Neural progenitor cell (in vitro differentiated cells): Measurements from ENCODE around the gene COL21A1. TPM values are rescaled to one million over a fixed set of nuclear protein-coding genes. Genes with fewer than 3 reads are reported as not detected.

Experiments
- DNase-seq: peaks from one replicate; pipeline ENCODE4 v3.0.0-alpha.2; 2016; ENCODE audit warnings: low spot score
- H2AFZ ChIP-seq: fragments of 200-600 bp; sonication (generic); replicated peaks from 2 replicates; pipeline ENCODE4 v1.6.1; 2016; ENCODE audit warnings: antibody characterized with exemption
- H3F3A ChIP-seq: fragments of 200-600 bp; sonication (generic); 2 replicates; pipeline ENCODE4 v1.6.1; 2016; ENCODE audit warnings: antibody characterized with exemption, low read depth
- H3K27ac ChIP-seq: fragments of 200-600 bp; sonication (generic); 2 replicates; pipeline ENCODE4 v1.5.1; 2016; ENCODE audit warnings: mild to moderate bottlenecking
- H3K27me3 ChIP-seq: fragments of 200-600 bp; sonication (generic); 2 replicates; pipeline ENCODE4 v1.6.1; 2016; ENCODE audit warnings: mild to moderate bottlenecking, moderate library complexity
- H3K36me3 ChIP-seq: fragments of 200-600 bp; sonication (generic); 2 replicates; pipeline ENCODE4 v1.5.1; 2016
- H3K4me1 ChIP-seq: fragments of 200-600 bp; sonication (generic); 2 replicates; pipeline ENCODE4 v1.6.1; 2016; ENCODE audit warnings: mixed run types
- H3K4me2 ChIP-seq: fragments of 200-600 bp; sonication (generic); 2 replicates; pipeline ENCODE4 v1.6.1; 2016
- H3K4me3 ChIP-seq: fragments of 200-600 bp; sonication (generic); 2 replicates; pipeline ENCODE4 v1.5.1; 2016
- H3K79me2 ChIP-seq: fragments of 200-600 bp; sonication (generic); 2 replicates; pipeline ENCODE4 v1.6.1; 2016; ENCODE audit warnings: low read depth
- H3K9ac ChIP-seq: fragments of 200-600 bp; sonication (generic); 2 replicates; pipeline ENCODE4 v1.6.1; 2016
- H3K9me3 ChIP-seq: fragments of 200-600 bp; sonication (generic); 2 replicates; pipeline ENCODE4 v1.5.1; 2016; ENCODE audit warnings: low read depth
- H4K20me1 ChIP-seq: fragments of 200-600 bp; sonication (generic); 2 replicates; pipeline ENCODE4 v1.6.1; 2016; ENCODE audit warnings: low read depth
- H3K27ac Mint-ChIP-seq: 3 replicates; pipeline ENCODE4 v1.8.0; 2021; ENCODE audit warnings: mixed read lengths
- H3K27me3 Mint-ChIP-seq: 2 replicates; pipeline ENCODE4 v1.8.0; 2022; ENCODE audit warnings: low read depth, mild to moderate bottlenecking, inconsistent platforms, moderate library complexity, mixed read lengths; ENCODE audit not compliant: insufficient read depth
- H3K36me3 Mint-ChIP-seq: 3 replicates; pipeline ENCODE4 v1.8.0; 2021; ENCODE audit warnings: mixed read lengths
- H3K4me1 Mint-ChIP-seq: 3 replicates; pipeline ENCODE4 v1.8.0; 2021; ENCODE audit warnings: mixed read lengths
- H3K4me3 Mint-ChIP-seq: 3 replicates; pipeline ENCODE4 v1.8.0; 2021; ENCODE audit warnings: mild to moderate bottlenecking, moderate library complexity, mixed read lengths
- H3K9me3 Mint-ChIP-seq: 3 replicates; pipeline ENCODE4 v1.8.0; 2020; ENCODE audit warnings: mixed read lengths
- EZH2 ChIP-seq: fragments of 200-600 bp; sonication (generic); IDR thresholded peaks from 2 replicates; pipeline ENCODE4 v1.6.1; 2017; ENCODE audit warnings: antibody characterized with exemption, mild to moderate bottlenecking, moderate library complexity
- EZH2phosphoT487 ChIP-seq: fragments of 200-600 bp; sonication (generic); IDR thresholded peaks from 2 replicates; pipeline ENCODE4 v1.6.1; 2017; ENCODE audit warnings: antibody characterized with exemption
- total RNA-seq: library from RNA; depleted of rRNA; stranded (reverse); fragments of >200 nt; gene quantifications from 2 replicates; pipeline ENCODE4 v1.2.3, GENCODE V29; 2015; ENCODE audit warnings: low replicate concordance
- TF ChIP-seq, protein P1 (sequence below): fragments of 200-600 bp; sonication (generic); IDR thresholded peaks from 2 replicates; pipeline ENCODE4 v1.5.1; 2017; ENCODE audit warnings: antibody characterized with exemption, mild to moderate bottlenecking

The COL21A1 gene
- total RNA-seq, 1 donor from 2014 or later = 0.95 TPM

GRCh38 chr6:56023829-56024228 lies 223.6 kb downstream of the COL21A1 start:
- no peak overlapping the region for H3K4me3 ChIP-seq
- H3K27ac Mint-ChIP-seq = peak overlapping the region; percentile 58
- no peak for TF ChIP-seq EZH2
- TF ChIP-seq EZH2phosphoT487 = no peak
- TF ChIP-seq, protein P1, sequence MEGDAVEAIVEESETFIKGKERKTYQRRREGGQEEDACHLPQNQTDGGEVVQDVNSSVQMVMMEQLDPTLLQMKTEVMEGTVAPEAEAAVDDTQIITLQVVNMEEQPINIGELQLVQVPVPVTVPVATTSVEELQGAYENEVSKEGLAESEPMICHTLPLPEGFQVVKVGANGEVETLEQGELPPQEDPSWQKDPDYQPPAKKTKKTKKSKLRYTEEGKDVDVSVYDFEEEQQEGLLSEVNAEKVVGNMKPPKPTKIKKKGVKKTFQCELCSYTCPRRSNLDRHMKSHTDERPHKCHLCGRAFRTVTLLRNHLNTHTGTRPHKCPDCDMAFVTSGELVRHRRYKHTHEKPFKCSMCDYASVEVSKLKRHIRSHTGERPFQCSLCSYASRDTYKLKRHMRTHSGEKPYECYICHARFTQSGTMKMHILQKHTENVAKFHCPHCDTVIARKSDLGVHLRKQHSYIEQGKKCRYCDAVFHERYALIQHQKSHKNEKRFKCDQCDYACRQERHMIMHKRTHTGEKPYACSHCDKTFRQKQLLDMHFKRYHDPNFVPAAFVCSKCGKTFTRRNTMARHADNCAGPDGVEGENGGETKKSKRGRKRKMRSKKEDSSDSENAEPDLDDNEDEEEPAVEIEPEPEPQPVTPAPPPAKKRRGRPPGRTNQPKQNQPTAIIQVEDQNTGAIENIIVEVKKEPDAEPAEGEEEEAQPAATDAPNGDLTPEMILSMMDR = no peak
- peaks cover 3% of the 10 kb centered on the region for H3K4me1 ChIP-seq
- H3K27me3 Mint-ChIP-seq = no peaks in the 10 kb centered on the region
- H3K79me2 ChIP-seq = no peaks in the 10 kb centered on the region
- H3K9me3 Mint-ChIP-seq = no peaks in the 10 kb centered on the region
- no peaks in the 10 kb centered on the region for H3F3A ChIP-seq
- no peaks in the 10 kb centered on the region for H3K27me3 ChIP-seq
- H3K4me3 Mint-ChIP-seq = no peak overlapping the region
- H3K27ac ChIP-seq = no peak overlapping the region
- no peaks in the 10 kb centered on the region for H4K20me1 ChIP-seq
- H3K36me3 Mint-ChIP-seq = no peaks in the 10 kb centered on the region
- H3K4me1 Mint-ChIP-seq = no peaks in the 10 kb centered on the region
- H3K9me3 ChIP-seq = no peaks in the 10 kb centered on the region
- peak overlapping the region; percentile 28 for H2AFZ ChIP-seq
- no peaks in the 10 kb centered on the region for H3K36me3 ChIP-seq
- H3K4me2 ChIP-seq = no peak overlapping the region
- no peak overlapping the region for H3K9ac ChIP-seq
- peak; percentile 21 for DNase-seq

- no peak overlapping the region for H3K27ac Mint-ChIP-seq
- Histone ChIP-seq H3K27ac (no peak overlapping the region), H4K20me1 (no peaks in the 10 kb centered on the region), H3K27me3 (no peaks in the 10 kb centered on the region), H3K4me2 (no peak overlapping the region), H2AFZ (no peak overlapping the region), H3F3A (no peaks in the 10 kb centered on the region), H3K36me3 (no peaks in the 10 kb centered on the region), H3K79me2 (no peaks in the 10 kb centered on the region), H3K9ac (no peak overlapping the region), H3K4me1 (peaks cover 3% of the 10 kb centered on the region), H3K9me3 (no peaks in the 10 kb centered on the region), H3K4me3 (no peak overlapping the region)
- H3K36me3 Mint-ChIP-seq = no peaks in the 10 kb centered on the region
- no peak for TF ChIP-seq EZH2
- TF ChIP-seq EZH2phosphoT487 = no peak
- no peak for DNase-seq
- H3K4me1 Mint-ChIP-seq = no peaks in the 10 kb centered on the region
- no peak overlapping the region for H3K4me3 Mint-ChIP-seq
- H3K9me3 Mint-ChIP-seq = no peaks in the 10 kb centered on the region
- H3K27me3 Mint-ChIP-seq = no peaks in the 10 kb centered on the region
Observed at GRCh38 chr6:56022678-56023077, 224.7 kb downstream of the COL21A1 start.

DNA sequence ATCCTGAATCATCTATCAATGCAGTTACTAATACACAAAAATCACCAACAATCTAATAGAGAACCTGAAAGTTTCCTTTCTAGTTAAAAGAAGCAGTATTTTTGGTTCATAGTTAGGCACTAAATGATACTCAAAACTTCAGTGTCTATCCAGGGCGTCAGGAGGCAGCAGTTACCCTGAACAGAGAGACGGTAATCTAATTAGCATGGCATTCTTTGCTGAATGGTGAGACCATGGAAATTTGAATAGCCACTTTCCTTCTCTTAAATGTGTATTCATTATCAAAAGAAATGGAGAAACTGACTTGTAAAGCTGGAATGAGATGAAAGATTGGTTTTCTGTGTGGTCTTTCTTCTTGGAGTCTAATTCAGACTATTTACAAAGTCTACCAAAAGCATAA lies 225.4 kb downstream of the COL21A1 start:
- Histone ChIP-seq H3K4me2 (no peak overlapping the region), H3K36me3 (no peaks in the 10 kb centered on the region), H3K9ac (no peak overlapping the region), H3K27me3 (no peaks in the 10 kb centered on the region), H3F3A (no peaks in the 10 kb centered on the region), H2AFZ (no peak overlapping the region), H3K27ac (no peak overlapping the region), H3K9me3 (no peaks in the 10 kb centered on the region), H3K79me2 (no peaks in the 10 kb centered on the region), H4K20me1 (no peaks in the 10 kb centered on the region), H3K4me1 (peaks cover 3% of the 10 kb centered on the region), H3K4me3 (no peak overlapping the region)
- H3K36me3 Mint-ChIP-seq = no peaks in the 10 kb centered on the region
- H3K9me3 Mint-ChIP-seq = no peaks in the 10 kb centered on the region
- H3K4me1 Mint-ChIP-seq = no peaks in the 10 kb centered on the region
- TF ChIP-seq EZH2 (no peak), EZH2phosphoT487 (no peak)
- TF ChIP-seq, protein P1 = peak; percentile 50
- peak; percentile 53 for DNase-seq
- H3K27ac Mint-ChIP-seq = no peak overlapping the region
- H3K27me3 Mint-ChIP-seq = no peaks in the 10 kb centered on the region
- H3K4me3 Mint-ChIP-seq = no peak overlapping the region

- Histone ChIP-seq H3F3A (no peaks in the 10 kb centered on the region), H4K20me1 (no peaks in the 10 kb centered on the region), H3K9ac (no peak overlapping the region), H3K79me2 (no peaks in the 10 kb centered on the region), H3K27ac (no peak overlapping the region), H3K4me2 (no peak overlapping the region), H3K27me3 (no peaks in the 10 kb centered on the region), H3K9me3 (no peaks in the 10 kb centered on the region), H3K36me3 (no peaks in the 10 kb centered on the region), H2AFZ (no peak overlapping the region), H3K4me3 (no peak overlapping the region), H3K4me1 (peaks cover 3% of the 10 kb centered on the region)
- Mint-ChIP-seq H3K4me3 (no peak overlapping the region), H3K27me3 (no peaks in the 10 kb centered on the region), H3K4me1 (no peaks in the 10 kb centered on the region), H3K9me3 (no peaks in the 10 kb centered on the region), H3K36me3 (no peaks in the 10 kb centered on the region), H3K27ac (no peak overlapping the region)
- TF ChIP-seq, protein P1 = no peak
- no peak for TF ChIP-seq EZH2phosphoT487
- TF ChIP-seq EZH2 = no peak
- DNase-seq = no peak
Observed at GRCh38 chr6:56019973-56020372, 227.4 kb downstream of the COL21A1 start.
